Activated B cell treated with CpG ODN at 0.5 μM for 24 hours (primary cell): ENCODE results near the gene MYMK. TPM values are rescaled to one million over a fixed set of nuclear protein-coding genes. Genes with fewer than 3 reads are reported as not detected.

Experiments
- ATAC-seq: fragments of 200-7000 bp; cut with Tn5 transposase; one replicate; pipeline ENCODE4 v1.10.0; 2021; ENCODE audit warnings: low read depth, mild to moderate bottlenecking, moderate library complexity
- CTCF ChIA-PET: fragments of 350-600 bp; sonication (Branson Sonifier 250); formaldehyde crosslinking; loops from one replicate; lab custom pipeline; 2021; ENCODE audit warnings: antibody characterized with exemption; lab: Charles Lee
- POLR2A ChIA-PET: fragments of 350-600 bp; sonication (Branson Sonifier 250); formaldehyde crosslinking; loops from one replicate; lab custom pipeline; 2021; ENCODE audit warnings: antibody characterized with exemption; lab: Charles Lee
- DNase-seq: peaks from one replicate; pipeline ENCODE4 v3.0.0; 2022
- H3K27ac Mint-ChIP-seq: one replicate; pipeline ENCODE4 v1.8.0; 2020; ENCODE audit warnings: mixed read lengths
- H3K27me3 Mint-ChIP-seq: one replicate; pipeline ENCODE4 v1.8.0; 2021; ENCODE audit warnings: mixed read lengths
- H3K36me3 Mint-ChIP-seq: one replicate; pipeline ENCODE4 v1.8.0; 2021; ENCODE audit warnings: low read depth, mixed read lengths
- H3K4me1 Mint-ChIP-seq: one replicate; pipeline ENCODE4 v1.8.0; 2021; ENCODE audit warnings: mixed read lengths
- H3K4me3 Mint-ChIP-seq: one replicate; pipeline ENCODE4 v1.8.0; 2020; ENCODE audit warnings: mild to moderate bottlenecking, mixed read lengths
- H3K9me3 Mint-ChIP-seq: one replicate; pipeline ENCODE4 v1.8.0; 2020; ENCODE audit warnings: mixed read lengths
- CTCF ChIP-seq: fragments of 200-600 bp; IDR thresholded peaks from one replicate; pipeline ENCODE4 v1.8.0; 2022; ENCODE audit warnings: antibody characterized with exemption, mild to moderate bottlenecking
- intact Hi-C: fragments of 100-400 bp; cut with micrococcal nuclease; formaldehyde crosslinking; loops from one replicate; pipeline ENCODE4 v1.15.1; 2024
- total RNA-seq: library from RNA; stranded (reverse); gene quantifications from 2 replicates; pipeline ENCODE4 v1.2.3, GENCODE V29; 2022

The MYMK gene
- total RNA-seq, 1 donor from 2014 or later = not detected

GRCh38 chr9:133495327-133496293, 29.1 kb downstream of the MYMK start:
- CTCF ChIA-PET = interaction anchor here (0.7 to 0.9 kb wide), 2 partner anchors 9 to 89 kb away, joined by 3 to 4 read pairs; no protein-coding TSS in a partner anchor
- Mint-ChIP-seq H3K27ac (no peak overlapping the region), H3K9me3 (no peaks in the 10 kb centered on the region), H3K4me3 (no peak overlapping the region), H3K4me1 (no peaks in the 10 kb centered on the region), H3K27me3 (peaks cover 7% of the 10 kb centered on the region), H3K36me3 (no peaks in the 10 kb centered on the region)
- ATAC-seq (no peak), DNase-seq (no peak)
- POLR2A ChIA-PET = no interaction called here
- intact Hi-C loops = no loop called here
- TF ChIP-seq CTCF = no peak

GRCh38 chr9:133494636-133495326, 30.0 kb downstream of the MYMK start:
- intact Hi-C loops = no loop called here
- no peaks in the 10 kb centered on the region for H3K36me3 Mint-ChIP-seq
- POLR2A ChIA-PET = no interaction called here
- peaks cover 7% of the 10 kb centered on the region for H3K27me3 Mint-ChIP-seq
- DNase-seq (no peak), ATAC-seq (no peak)
- CTCF ChIA-PET = no interaction called here
- no peak for TF ChIP-seq CTCF
- H3K4me1 Mint-ChIP-seq = no peaks in the 10 kb centered on the region
- no peaks in the 10 kb centered on the region for H3K9me3 Mint-ChIP-seq
- no peak overlapping the region for H3K4me3 Mint-ChIP-seq
- no peak overlapping the region for H3K27ac Mint-ChIP-seq

GRCh38 chr9:133493845-133494540, 30.8 kb downstream of the MYMK start:
- Mint-ChIP-seq H3K27ac (no peak overlapping the region), H3K9me3 (no peaks in the 10 kb centered on the region), H3K4me3 (no peak overlapping the region), H3K36me3 (no peaks in the 10 kb centered on the region), H3K27me3 (peaks cover 7% of the 10 kb centered on the region), H3K4me1 (no peaks in the 10 kb centered on the region)
- ATAC-seq = no peak
- ChIA-PET CTCF (no interaction called here), POLR2A (no interaction called here)
- TF ChIP-seq CTCF = no peak
- DNase-seq = no peak
- intact Hi-C loops = no loop called here

- Mint-ChIP-seq H3K4me3 (no peak overlapping the region), H3K4me1 (no peaks in the 10 kb centered on the region), H3K36me3 (no peaks in the 10 kb centered on the region), H3K27ac (no peak overlapping the region), H3K9me3 (no peaks in the 10 kb centered on the region), H3K27me3 (peaks cover 5% of the 10 kb centered on the region)
- DNase-seq (no peak), ATAC-seq (no peak)
- POLR2A ChIA-PET = no interaction called here
- no peak for TF ChIP-seq CTCF
- CTCF ChIA-PET = no interaction called here
- intact Hi-C loops = no loop called here
Observed at GRCh38 chr9:133493428-133493827, 31.3 kb downstream of the MYMK start.
